Measurements from ENCODE around the gene RGP1.

RGP1 gene

GRCh38 chr9:35776018-35776417 lies 26.9 kb downstream of the RGP1 start:
- no peak for DNase-seq

GRCh38 chr9:35778496-35778895 lies 29.4 kb downstream of the RGP1 start:
- DNase-seq = no peak

- DNase-seq = no peak
Measured at GRCh38 chr9:35781066-35781465, 32.0 kb downstream of the RGP1 start.

- no peak for DNase-seq
Measured at GRCh38 chr9:35783418-35783817, 34.3 kb downstream of the RGP1 start.

GRCh38 chr9:35789541-35789940 lies 40.5 kb downstream of the RGP1 start:
- DNase-seq = no peak

- DNase-seq = no peak
Measured at GRCh38 chr9:35790025-35790384, 40.9 kb downstream of the RGP1 start.

- peak; percentile 47 for DNase-seq
Measured at GRCh38 chr9:35790385-35791296, 41.6 kb downstream of the RGP1 start.

GRCh38 chr9:35791297-35791921 lies 42.3 kb downstream of the RGP1 start, which contains the start of gene NPR2:
TSS of gene NPR2 (plus strand) at chr9:35791591. CDS start at chr9:35792409, 818 bp downstream.
- DNase-seq = no peak

GRCh38 chr9:35792024-35792813 lies 43.1 kb downstream of the RGP1 start:
- DNase-seq = no peak

- DNase-seq = no peak
Measured at GRCh38 chr9:35792826-35793225, 43.7 kb downstream of the RGP1 start.

- no peak for DNase-seq
Measured at GRCh38 chr9:35793461-35793860, 44.4 kb downstream of the RGP1 start.

GRCh38 chr9:35795695-35796094 lies 46.6 kb downstream of the RGP1 start:
- DNase-seq = no peak

GRCh38 chr9:35797311-35798109 lies 48.4 kb downstream of the RGP1 start:
- no peak for DNase-seq

GRCh38 chr9:35798658-35799374 lies 49.7 kb downstream of the RGP1 start:
- no peak for DNase-seq

- no peak for DNase-seq
Measured at GRCh38 chr9:35800530-35800929, 51.4 kb downstream of the RGP1 start.

- DNase-seq = no peak
Measured at GRCh38 chr9:35801328-35802128, 52.4 kb downstream of the RGP1 start.

- DNase-seq = no peak
Measured at GRCh38 chr9:35806101-35806500, 57.0 kb downstream of the RGP1 start.
